Measurements from ENCODE around the gene ZSCAN21.

The ZSCAN21 gene

DNA sequence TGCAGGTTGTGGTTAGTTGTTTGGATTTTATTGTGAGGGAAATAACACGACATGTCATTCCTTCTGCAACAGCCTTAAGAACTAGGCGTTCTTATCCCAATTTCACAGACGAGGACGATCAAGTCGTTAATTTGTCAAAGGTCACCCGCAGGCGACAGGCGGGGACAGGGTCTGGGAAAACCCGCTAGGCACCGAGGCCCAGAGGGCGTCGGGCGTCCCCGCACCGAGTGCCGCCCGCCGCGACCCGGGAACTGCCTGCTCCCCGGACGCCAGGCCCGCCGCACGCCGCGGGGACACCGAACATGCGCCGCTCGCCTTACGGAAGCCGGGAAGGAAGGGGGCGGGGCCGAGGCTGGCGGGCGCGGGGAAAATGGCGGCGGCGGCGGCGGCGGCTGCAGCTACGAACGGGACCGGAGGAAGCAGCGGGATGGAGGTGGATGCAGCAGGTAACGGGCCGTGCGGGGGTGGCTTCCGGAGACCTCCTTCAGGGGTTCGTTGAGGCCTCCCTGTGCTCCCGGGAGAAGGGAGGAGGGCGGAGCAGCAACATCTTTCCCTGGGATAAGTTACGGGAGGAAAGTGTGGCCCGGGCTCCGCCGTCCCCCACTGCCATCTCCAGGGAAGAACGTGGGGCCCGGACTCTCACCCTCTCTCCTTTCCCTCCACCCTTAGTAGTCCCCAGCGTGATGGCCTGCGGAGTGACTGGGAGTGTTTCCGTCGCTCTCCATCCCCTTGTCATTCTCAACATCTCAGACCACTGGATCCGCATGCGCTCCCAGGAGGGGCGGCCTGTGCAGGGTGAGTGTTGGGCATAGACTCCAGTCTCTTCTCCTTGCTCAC, 39.3 kb downstream of the ZSCAN21 start, which contains the start of gene COPS6:
Gene COPS6 (plus strand): TSS at position 349 of the 837 bp plus-strand sequence. CDS start 22 bp downstream, at position 371.
- Histone ChIP-seq H3K9ac (ENCODE audit: insufficient read length) (peak within 1 kb of the TSS; percentile 92), H3K27ac (peak within 1 kb of the TSS; percentile 84), H3K36me3 (ENCODE audit: insufficient read depth, low read length) (peaks cover 37% of the 10 kb centered on the region), H3K4me3 (peak within 1 kb of the TSS; percentile 91), H3K9me3 (ENCODE audit: low read depth, low read length) (no peaks in the 10 kb centered on the region)
- DNase-seq (ENCODE audit: low read depth, low spot score): no peak
- no peak for TF ChIP-seq EZH2 (IDR thresholded peaks at IDR 0.05)
- TF ChIP-seq POLR2AphosphoS5 (IDR thresholded peaks at IDR 0.05; ENCODE audit: borderline replicate concordance, low read depth, low read length): peak; percentile 90

- peak overlapping the region; percentile 91 for H3K4me3 ChIP-seq
- H3K36me3 ChIP-seq (ENCODE audit: insufficient read depth, low read length): peaks cover 45% of the 10 kb centered on the region
- no peak for DNase-seq (ENCODE audit: low read depth, low spot score)
- TF ChIP-seq POLR2AphosphoS5 (IDR thresholded peaks at IDR 0.05; ENCODE audit: borderline replicate concordance, low read depth, low read length): no peak
- no peak for TF ChIP-seq EZH2 (IDR thresholded peaks at IDR 0.05)
- H3K27ac ChIP-seq: peak overlapping the region; percentile 75; the same call in 1 of the 2 replicates
- H3K9me3 ChIP-seq (ENCODE audit: low read depth, low read length): no peaks in the 10 kb centered on the region
- peak overlapping the region; percentile 92 for H3K9ac ChIP-seq (ENCODE audit: insufficient read length)
Measured at GRCh38 chr7:100089458-100090196, 40.1 kb downstream of the ZSCAN21 start.

GRCh38 chr7:100090527-100091410, 41.2 kb downstream of the ZSCAN21 start:
- Histone ChIP-seq H3K27ac (no peak overlapping the region), H3K4me3 (no peak overlapping the region), H3K9me3 (ENCODE audit: low read depth, low read length) (no peaks in the 10 kb centered on the region), H3K36me3 (ENCODE audit: insufficient read depth, low read length) (peaks cover 56% of the 10 kb centered on the region), H3K9ac (ENCODE audit: insufficient read length) (no peak overlapping the region)
- DNase-seq (ENCODE audit: low read depth, low spot score): no peak
- no peak for TF ChIP-seq EZH2 (IDR thresholded peaks at IDR 0.05)
- TF ChIP-seq POLR2AphosphoS5 (IDR thresholded peaks at IDR 0.05; ENCODE audit: borderline replicate concordance, low read depth, low read length): no peak
- TF ChIP-seq FOXP2 (optimal IDR thresholded peaks at IDR 0.05; ENCODE audit: control extremely low read depth, extremely low read length, insufficient read depth): no peak

DNA sequence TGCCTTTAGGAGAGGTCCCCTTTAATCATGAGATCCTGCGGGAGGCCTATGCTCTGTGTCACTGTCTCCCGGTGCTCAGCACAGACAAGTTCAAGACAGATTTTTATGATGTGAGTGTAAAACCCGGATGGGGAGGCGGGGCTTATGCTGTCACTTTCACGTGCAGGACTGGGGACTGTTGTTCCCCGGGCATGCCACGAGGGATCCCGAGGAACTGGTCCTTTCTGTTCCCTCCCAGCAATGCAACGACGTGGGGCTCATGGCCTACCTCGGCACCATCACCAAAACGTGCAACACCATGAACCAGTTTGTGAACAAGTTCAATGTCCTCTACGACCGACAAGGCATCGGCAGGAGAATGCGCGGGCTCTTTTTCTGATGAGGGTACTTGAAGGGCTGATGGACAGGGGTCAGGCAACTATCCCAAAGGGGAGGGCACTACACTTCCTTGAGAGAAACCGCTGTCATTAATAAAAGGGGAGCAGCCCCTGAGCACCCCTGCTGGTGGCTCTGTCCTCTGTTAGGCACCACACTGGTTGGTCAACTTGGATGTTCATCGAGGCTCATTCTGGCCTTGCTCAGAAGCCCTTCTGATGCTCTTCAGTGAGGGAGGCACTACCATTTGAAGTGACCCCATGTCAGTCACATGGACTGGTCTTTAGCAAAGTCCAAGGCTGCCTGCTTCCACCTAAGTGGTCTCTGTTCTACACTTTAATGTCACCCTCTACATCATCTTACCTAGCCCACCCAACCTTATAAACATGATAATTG, 42.0 kb downstream of the ZSCAN21 start:
- DNase-seq (ENCODE audit: low read depth, low spot score): no peak
- Histone ChIP-seq H3K9ac (ENCODE audit: insufficient read length) (no peak overlapping the region), H3K36me3 (ENCODE audit: insufficient read depth, low read length) (peaks cover 64% of the 10 kb centered on the region), H3K9me3 (ENCODE audit: low read depth, low read length) (no peaks in the 10 kb centered on the region), H3K27ac (peak overlapping the region; percentile 33; the same call in 1 of the 2 replicates), H3K4me3 (no peak overlapping the region)
- TF ChIP-seq FOXP2 (optimal IDR thresholded peaks at IDR 0.05; ENCODE audit: control extremely low read depth, extremely low read length, insufficient read depth) (no peak), POLR2AphosphoS5 (IDR thresholded peaks at IDR 0.05; ENCODE audit: borderline replicate concordance, low read depth, low read length) (peak; percentile 59)

DNA sequence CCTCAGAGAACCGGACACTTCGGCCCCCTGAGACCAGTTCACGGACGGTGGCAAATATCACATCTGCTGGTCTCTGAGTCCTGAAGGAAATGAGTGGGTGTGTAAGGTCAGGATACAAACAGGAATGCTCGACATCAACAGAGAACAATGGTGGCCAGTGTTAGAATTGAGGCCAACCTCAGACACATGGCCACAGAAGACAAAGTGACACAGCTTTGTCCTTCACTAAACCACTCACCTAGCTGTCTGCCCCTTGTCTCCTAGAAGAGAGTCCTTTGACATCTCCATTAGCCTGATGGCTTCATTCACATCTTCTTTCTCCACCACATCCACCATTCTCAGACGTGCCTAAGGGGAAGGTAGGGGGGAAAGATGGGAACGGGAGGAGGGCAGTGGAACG, 43.5 kb downstream of the ZSCAN21 start:
- Histone ChIP-seq H3K36me3 (ENCODE audit: insufficient read depth, low read length) (peaks cover 79% of the 10 kb centered on the region), H3K9ac (ENCODE audit: insufficient read length) (no peak overlapping the region), H3K4me3 (no peak overlapping the region), H3K9me3 (ENCODE audit: low read depth, low read length) (no peaks in the 10 kb centered on the region), H3K27ac (peak overlapping the region; percentile 81)
- TF ChIP-seq EZH2 (IDR thresholded peaks at IDR 0.05): no peak
- DNase-seq (ENCODE audit: low read depth, low spot score): no peak

DNA sequence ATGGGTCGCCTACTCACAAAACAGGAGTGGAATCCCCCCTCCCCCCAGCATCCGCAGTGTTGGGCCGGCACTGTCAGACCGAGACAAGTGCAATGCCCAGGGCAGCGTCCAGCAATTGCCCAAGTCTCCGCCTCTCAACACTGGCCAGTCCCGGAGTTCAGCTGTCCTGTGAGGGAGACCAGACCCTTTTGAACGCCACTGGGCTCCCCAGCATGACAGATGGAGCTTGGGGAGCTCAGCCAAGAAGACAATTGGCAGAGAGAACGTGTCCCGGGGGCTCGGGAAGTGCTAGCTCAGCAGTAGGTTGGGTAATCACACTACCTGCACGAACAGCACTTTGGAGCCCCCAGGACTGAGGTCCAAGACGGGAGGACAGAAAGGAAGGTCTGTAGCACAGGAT, 43.9 kb downstream of the ZSCAN21 start:
- no peaks in the 10 kb centered on the region for H3K9me3 ChIP-seq (ENCODE audit: low read depth, low read length)
- no peak for TF ChIP-seq EZH2 (IDR thresholded peaks at IDR 0.05)
- TF ChIP-seq POLR2AphosphoS5 (IDR thresholded peaks at IDR 0.05; ENCODE audit: borderline replicate concordance, low read depth, low read length): no peak; the same call in 1 of the 2 replicates
- TF ChIP-seq FOXP2 (optimal IDR thresholded peaks at IDR 0.05; ENCODE audit: control extremely low read depth, extremely low read length, insufficient read depth): no peak
- peak overlapping the region; percentile 81 for H3K27ac ChIP-seq
- no peak overlapping the region for H3K4me3 ChIP-seq
- no peak for DNase-seq (ENCODE audit: low read depth, low spot score)
- peaks cover 83% of the 10 kb centered on the region for H3K36me3 ChIP-seq (ENCODE audit: insufficient read depth, low read length)
- no peak overlapping the region for H3K9ac ChIP-seq (ENCODE audit: insufficient read length)

DNA sequence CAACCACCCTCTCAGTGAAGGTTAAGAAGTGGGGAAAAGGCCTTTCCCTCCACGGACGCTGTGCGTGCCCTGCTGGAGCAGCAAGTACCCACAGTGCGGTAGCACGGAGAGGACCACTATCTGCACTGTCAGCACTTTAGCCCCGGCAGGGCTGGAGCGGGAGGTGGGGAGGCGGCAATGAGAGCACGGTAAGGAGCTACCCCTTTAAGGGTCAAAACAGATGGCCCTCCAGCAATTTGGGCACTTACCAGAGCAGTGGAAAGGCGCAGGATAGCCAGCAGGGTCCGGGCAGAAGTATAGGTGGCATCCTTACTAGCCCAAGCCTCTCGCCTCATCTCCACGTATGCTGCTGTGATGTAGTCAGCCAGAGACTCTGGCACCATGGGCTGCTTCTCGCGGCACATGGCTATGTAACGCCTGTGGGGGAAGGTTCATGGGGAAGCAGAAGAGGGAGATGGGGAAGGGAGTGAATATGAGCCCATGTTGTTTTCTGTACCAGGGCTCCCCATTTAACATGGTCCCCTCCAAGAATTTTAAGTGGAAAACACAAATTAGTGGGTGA, 44.4 kb downstream of the ZSCAN21 start:
- peak overlapping the region; percentile 81 for H3K27ac ChIP-seq
- no peak for DNase-seq (ENCODE audit: low read depth, low spot score)
- TF ChIP-seq FOXP2 (optimal IDR thresholded peaks at IDR 0.05; ENCODE audit: control extremely low read depth, extremely low read length, insufficient read depth) (no peak), POLR2AphosphoS5 (IDR thresholded peaks at IDR 0.05; ENCODE audit: borderline replicate concordance, low read depth, low read length) (peak; percentile 57)
- peaks cover 88% of the 10 kb centered on the region for H3K36me3 ChIP-seq (ENCODE audit: insufficient read depth, low read length)
- no peak overlapping the region; the same call in 1 of the 2 replicates for H3K4me3 ChIP-seq
- no peaks in the 10 kb centered on the region for H3K9me3 ChIP-seq (ENCODE audit: low read depth, low read length)
- H3K9ac ChIP-seq (ENCODE audit: insufficient read length): no peak overlapping the region

Data from SK-N-MC (cell line).